Heart left ventricle (tissue), 13 donors: ENCODE measurements around the gene FAM20B.

ENCODE experiments used
- CTCF ChIP-seq, 12 donors: fragments of 200-600 bp; sonication (generic) in 4 of 12; IDR thresholded peaks; one replicate each; pipeline versions ENCODE4 v1.5.0 to v1.8.0; 2018 to 2022; ENCODE audit warnings: antibody characterized with exemption in 12 of 12, mild to moderate bottlenecking in 5 of 12
- POLR2A ChIP-seq, 2 donors: fragments of 450-650 bp; IDR thresholded peaks; one replicate each; pipeline ENCODE4 v1.6.1; 2017; ENCODE audit warnings: antibody characterized with exemption in 2 of 2, mild to moderate bottlenecking in 2 of 2, moderate library complexity in 2 of 2
- donor health status: ischemic (EF 13 %, LVEDD 7.1; RV severe dilation, severe dysfunction).
- donor health status: DM: no; HTN: yes; CAD: no.
- donor health status: DM: no; HTN: no; CAD: no.
- donor health status: ischemic (EF 25% LVEDD 6.9; RV normal size, moderate dysfunction).
- donor health status: ischemic (EF 25% LVEDD 5.7; RV mildly dilated, moderate dysfunction).
- donor health status: ischemic (EF 35%, LVEDD 5.7; RV mildly dilated, moderate dysfunction).
- donor health status: nonischemic (EF 11% LVEDD 7.7; RV severe dilation, severe dysfunction).
- donor health status: DM: yes; HTN: yes; CAD: no.
- donor health status: PGD.
- donor health status: ischemic (EF 29% LVEDD 5.4; RV normal size, mild dysfunction).
- donor health status: nonischemic (EF 23%, LVEDD 6.1; RV moderate dilation, normal function).

- TF ChIP-seq POLR2A (IDR thresholded peaks at IDR 0.05) (no peak), CTCF (IDR thresholded peaks at IDR 0.05) (no peak)
Measured at GRCh38 chr1:179030683-179031082, 5.0 kb downstream of the FAM20B start.
